Measurements from ENCODE around the gene ASAP3.
"Not testable (repeated sequence)": the region's sequence is repeated elsewhere in the genome, so short reads cannot be mapped to it uniquely, and the experiment has no call there.

Gene ASAP3

DNA sequence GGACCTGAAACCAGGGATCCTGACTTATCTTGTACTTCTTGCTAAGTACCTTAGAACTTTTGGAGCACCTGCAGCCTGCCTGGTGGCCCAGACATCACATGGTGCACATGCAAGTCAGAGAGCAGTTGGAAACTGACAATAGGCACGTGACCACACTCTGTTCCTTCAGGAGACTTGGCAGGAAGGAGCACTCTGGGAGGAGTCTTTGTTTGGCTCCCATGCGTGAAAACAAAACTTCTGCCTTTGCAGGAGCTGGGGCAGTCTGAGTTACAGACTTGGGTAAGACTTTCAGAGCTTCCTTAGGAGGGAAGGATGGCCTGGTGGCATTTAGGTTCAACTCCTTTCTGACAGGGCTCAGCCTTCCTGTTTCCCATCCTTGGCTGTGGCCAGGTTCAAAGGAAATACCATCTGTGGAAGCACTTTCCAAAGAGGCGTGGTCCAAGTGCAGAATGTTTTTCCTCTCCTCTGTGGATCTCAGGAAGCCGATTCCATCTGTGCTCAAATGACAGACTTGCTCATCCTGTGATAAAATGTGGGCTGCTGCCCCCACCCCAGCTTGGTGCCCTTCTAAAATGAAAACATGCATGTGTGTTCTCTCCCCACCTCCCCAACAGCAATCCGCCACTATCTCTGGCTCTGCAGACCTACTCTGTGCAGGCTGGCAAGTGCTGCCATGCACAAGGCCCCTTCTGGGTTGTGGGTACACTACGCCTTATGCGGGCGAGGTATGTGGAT is 100.2 kb downstream of the ASAP3 start:
- ATAC-seq (replicated peaks; ENCODE audit: extremely low read depth, poor library complexity, severe bottlenecking), result no peak
- H3K4me1 Mint-ChIP-seq, result no peaks in the 10 kb centered on the region
- H3K27ac Mint-ChIP-seq (ENCODE audit: low read depth), result no peak overlapping the region
- DNase-seq (ENCODE audit: low spot score in 2 of 2), result no peak
- H3K4me3 Mint-ChIP-seq, result no peak overlapping the region
- H3K36me3 Mint-ChIP-seq (ENCODE audit: insufficient read depth), result no peaks in the 10 kb centered on the region
- no peaks in the 10 kb centered on the region for H3K9me3 Mint-ChIP-seq
- H3K27me3 Mint-ChIP-seq, result peaks cover 9% of the 10 kb centered on the region

DNA sequence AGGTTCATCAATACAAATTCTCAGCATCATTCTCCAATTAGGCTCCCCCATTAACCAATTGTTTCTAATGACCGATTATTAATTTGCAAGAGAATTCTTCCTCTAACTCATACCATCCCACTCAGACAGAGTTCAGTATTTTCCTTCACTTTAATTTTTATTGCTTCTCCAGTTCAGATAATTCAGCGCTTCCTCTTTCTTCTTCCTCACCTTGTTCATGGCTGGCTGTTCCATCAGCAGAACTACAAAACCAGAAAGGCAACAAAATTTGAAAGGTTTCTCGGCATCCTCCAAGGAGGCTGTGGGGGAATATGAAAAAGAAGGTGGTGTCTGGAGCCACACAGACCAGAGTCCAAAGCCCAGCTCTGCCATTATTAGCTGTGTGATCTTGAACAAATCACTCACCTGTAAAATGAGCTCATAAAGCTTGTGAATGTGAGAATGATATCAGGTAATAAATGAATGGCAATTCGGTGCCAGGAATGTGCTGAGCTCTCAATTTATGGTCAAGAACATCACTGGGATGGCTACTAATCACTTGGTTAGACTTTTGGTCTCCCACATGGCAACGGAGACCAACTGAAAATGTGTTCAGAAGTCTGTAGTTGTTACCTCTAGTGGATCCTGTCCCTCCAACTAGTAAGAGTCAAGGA is 102.6 kb downstream of the ASAP3 start:
- ATAC-seq (replicated peaks; ENCODE audit: extremely low read depth, poor library complexity, severe bottlenecking) (no peak), DNase-seq (ENCODE audit: low spot score in 2 of 2) (no peak)
- Mint-ChIP-seq H3K4me1 (no peaks in the 10 kb centered on the region), H3K36me3 (ENCODE audit: insufficient read depth) (no peaks in the 10 kb centered on the region), H3K27ac (ENCODE audit: low read depth) (no peak overlapping the region), H3K27me3 (no peaks in the 10 kb centered on the region), H3K4me3 (no peak overlapping the region), H3K9me3 (no peaks in the 10 kb centered on the region)

DNA sequence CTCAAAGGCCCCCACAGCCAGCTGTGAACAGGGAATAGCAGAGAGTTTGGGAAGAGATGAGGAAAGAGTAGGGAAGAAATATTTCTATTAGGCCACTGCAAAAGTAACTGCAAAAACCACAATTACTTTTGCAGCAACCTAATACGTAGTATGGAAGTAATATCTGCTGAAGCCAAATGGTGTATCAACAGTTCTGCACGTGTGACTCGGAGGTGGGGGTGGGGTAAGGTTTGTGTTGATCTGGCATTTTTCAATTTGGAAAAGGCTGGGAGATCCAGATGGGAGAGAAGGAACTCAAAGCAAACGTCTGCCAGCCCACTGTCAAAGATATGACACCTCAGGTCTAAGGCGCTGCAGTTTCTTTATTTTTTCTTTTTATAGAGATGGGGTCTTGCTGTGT is 103.3 kb downstream of the ASAP3 start:
- H3K27ac Mint-ChIP-seq (ENCODE audit: low read depth), result no peak overlapping the region
- H3K9me3 Mint-ChIP-seq, result no peaks in the 10 kb centered on the region
- no peaks in the 10 kb centered on the region for H3K4me1 Mint-ChIP-seq
- no peaks in the 10 kb centered on the region for H3K27me3 Mint-ChIP-seq
- H3K4me3 Mint-ChIP-seq, result no peak overlapping the region
- DNase-seq (ENCODE audit: low spot score in 2 of 2) (no peak), ATAC-seq (replicated peaks; ENCODE audit: extremely low read depth, poor library complexity, severe bottlenecking) (no peak)
- no peaks in the 10 kb centered on the region for H3K36me3 Mint-ChIP-seq (ENCODE audit: insufficient read depth)

DNA sequence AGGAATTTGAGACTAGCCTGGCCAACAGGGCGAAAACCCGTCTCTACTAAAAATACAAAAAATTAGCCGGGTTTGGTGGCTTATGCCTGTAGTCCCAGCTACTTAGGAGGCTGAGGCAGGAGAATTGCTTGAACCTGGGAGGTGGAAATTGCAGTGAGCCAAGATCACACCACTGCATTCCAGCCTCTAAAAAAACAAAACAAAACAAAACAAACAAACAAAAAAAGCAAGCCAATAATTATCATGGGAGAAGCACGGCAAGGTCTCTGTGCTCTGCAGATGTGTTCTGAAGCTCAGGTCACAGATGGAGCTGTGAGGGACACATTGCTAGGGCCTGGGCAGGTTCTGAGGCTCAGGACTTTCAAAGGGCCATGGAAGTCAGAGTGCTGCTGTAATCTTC is 103.7 kb downstream of the ASAP3 start:
- not testable (repeated sequence) for H3K4me3 Mint-ChIP-seq; DNase-seq (ENCODE audit: low spot score in 2 of 2); ATAC-seq (replicated peaks; ENCODE audit: extremely low read depth, poor library complexity, severe bottlenecking); H3K27me3 Mint-ChIP-seq; H3K27ac Mint-ChIP-seq (ENCODE audit: low read depth); H3K4me1 Mint-ChIP-seq; H3K36me3 Mint-ChIP-seq (ENCODE audit: insufficient read depth); H3K9me3 Mint-ChIP-seq

Measured in central memory CD8-positive, alpha-beta T cell (primary cell).